ENCODE data around the gene STK40. TPM values are rescaled to one million over a fixed set of nuclear protein-coding genes. Genes with fewer than 3 reads are reported as not detected.

Gene STK40
- total and polyA plus RNA-seq, 9 donors, result 22.9 to 104 (median 67.6) TPM

- Histone ChIP-seq H3K27ac (no peak overlapping the region), H3K36me3 (no peaks in the 10 kb centered on the region), H3K27me3 (no peaks in the 10 kb centered on the region), H3K9me3 (no peaks in the 10 kb centered on the region), H3K4me1 (ENCODE audit: insufficient read depth) (peaks cover 11% of the 10 kb centered on the region), H3K4me3 (no peak overlapping the region)
- WGBS, 3 donors, result 54 to 60% (median 56%) methylated on average over 6 of the region's 6 CpGs
- peak in 2 of 5 donors; percentile 35 to 60 for DNase-seq
- TF ChIP-seq CTCF (IDR thresholded peaks at IDR 0.05) (no peak), POLR2A (IDR thresholded peaks at IDR 0.05) (no peak), EP300 (IDR thresholded peaks at IDR 0.05) (no peak)
- intact Hi-C loops (cut with DNase I), result no loop called here
Observed at GRCh38 chr1:36326499-36326898, 59.2 kb downstream of the STK40 start.

DNA sequence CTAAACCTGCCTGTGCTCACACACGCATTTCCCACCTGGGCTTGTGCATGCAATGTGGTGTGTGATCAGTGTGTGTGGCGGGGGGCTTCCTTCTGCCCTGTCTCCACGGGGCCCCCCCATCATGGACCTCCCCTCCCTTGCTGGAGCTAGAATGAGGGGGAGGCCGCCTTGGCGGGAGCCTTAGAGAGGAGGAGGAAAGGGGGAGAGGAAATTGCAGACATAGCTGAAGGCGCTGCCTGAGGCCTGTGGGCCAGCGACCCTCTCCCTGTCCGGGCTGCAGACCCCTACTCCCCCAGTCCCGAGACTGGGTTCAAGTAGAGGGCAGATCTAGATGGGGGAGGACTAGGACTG lies 61.4 kb downstream of the STK40 start:
- DNase-seq, result peak in 1 of 5 donors; percentile 57
- intact Hi-C loops (cut with DNase I), result loop anchor here in 3 of 4 donors (5.0 kb wide), 3 partner anchors 43 to 63 kb away; partner anchors contain the start of gene STK40 (in 1 of the 3)
- 3 to 10% (median 6%) methylated on average over 9 of the region's 9 CpGs for WGBS, 3 donors
- Histone ChIP-seq H3K36me3 (no peaks in the 10 kb centered on the region), H3K27me3 (no peaks in the 10 kb centered on the region), H3K27ac (peak overlapping the region; percentile 72 to 98), H3K4me3 (peak overlapping the region; percentile 65), H3K4me1 (ENCODE audit: insufficient read depth) (peaks cover 16% of the 10 kb centered on the region), H3K9me3 (no peaks in the 10 kb centered on the region)
- TF ChIP-seq POLR2A (IDR thresholded peaks at IDR 0.05) (no peak), CTCF (IDR thresholded peaks at IDR 0.05) (no peak), EP300 (IDR thresholded peaks at IDR 0.05) (no peak)

GRCh38 chr1:36323636-36324352 lies 61.9 kb downstream of the STK40 start, which contains the start of gene EVA1B:
TSS of gene EVA1B (minus strand) at chr1:36323645. CDS start at chr1:36323037, 608 bp downstream.
- no peaks in the 10 kb centered on the region for H3K36me3 ChIP-seq
- H3K9me3 ChIP-seq, result no peaks in the 10 kb centered on the region
- H3K27ac ChIP-seq, result peak within 1 kb of the TSS; percentile 72 to 98
- no peak for TF ChIP-seq CTCF (IDR thresholded peaks at IDR 0.05)
- peak within 1 kb of the TSS; percentile 65 for H3K4me3 ChIP-seq
- WGBS, 3 donors, result 2 to 3% (median 2%) methylated on average over 27 to 36 of the region's 36 CpGs
- peaks cover 15% of the 10 kb centered on the region for H3K4me1 ChIP-seq (ENCODE audit: insufficient read depth)
- intact Hi-C loops (cut with DNase I), result loop anchor here in 3 of 4 donors (5.0 kb wide), 3 partner anchors 44 to 64 kb away; partner anchors contain the start of gene STK40 (in 1 of the 3)
- peak; percentile 83 to 89 (median 85) for DNase-seq
- no peaks in the 10 kb centered on the region for H3K27me3 ChIP-seq

GRCh38 chr1:36322786-36323635 lies 62.7 kb downstream of the STK40 start:
- intact Hi-C loops (cut with DNase I), result loop anchor here in 3 of 4 donors (5.0 kb wide), 3 partner anchors 44 to 64 kb away; partner anchors contain the start of gene STK40 (in 1 of the 3)
- H3K4me1 ChIP-seq (ENCODE audit: insufficient read depth), result peaks cover 13% of the 10 kb centered on the region
- H3K9me3 ChIP-seq, result no peaks in the 10 kb centered on the region
- H3K27me3 ChIP-seq, result no peaks in the 10 kb centered on the region
- no peaks in the 10 kb centered on the region for H3K36me3 ChIP-seq
- peak; percentile 70 to 82 (median 77) for DNase-seq
- TF ChIP-seq POLR2A (IDR thresholded peaks at IDR 0.05) (peak; percentile 27), CTCF (IDR thresholded peaks at IDR 0.05) (no peak)
- peak overlapping the region; percentile 65 for H3K4me3 ChIP-seq
- 1 to 2% (median 2%) methylated on average over 48 to 83 of the region's 83 CpGs for WGBS, 3 donors
- peak overlapping the region; percentile 72 to 98 for H3K27ac ChIP-seq
